WI38 (cell line): ENCODE measurements around the gene TGM5.
"Not testable (repeated sequence)": the region's sequence is repeated elsewhere in the genome, so short reads cannot be mapped to it uniquely, and the experiment has no call there.

Source experiments
- H3K4me3 ChIP-seq: 2 replicates; pipeline ENCODE4 v1.5.1; 2011; ENCODE audit warnings: low read depth, mild to moderate bottlenecking, control low read depth, low read length
- TF ChIP-seq, protein P1 (sequence below): IDR thresholded peaks from 2 replicates; pipeline ENCODE4 v1.5.1; 2012; ENCODE audit warnings: low read depth, mild to moderate bottlenecking, control low read depth, low read length

The TGM5 gene

DNA sequence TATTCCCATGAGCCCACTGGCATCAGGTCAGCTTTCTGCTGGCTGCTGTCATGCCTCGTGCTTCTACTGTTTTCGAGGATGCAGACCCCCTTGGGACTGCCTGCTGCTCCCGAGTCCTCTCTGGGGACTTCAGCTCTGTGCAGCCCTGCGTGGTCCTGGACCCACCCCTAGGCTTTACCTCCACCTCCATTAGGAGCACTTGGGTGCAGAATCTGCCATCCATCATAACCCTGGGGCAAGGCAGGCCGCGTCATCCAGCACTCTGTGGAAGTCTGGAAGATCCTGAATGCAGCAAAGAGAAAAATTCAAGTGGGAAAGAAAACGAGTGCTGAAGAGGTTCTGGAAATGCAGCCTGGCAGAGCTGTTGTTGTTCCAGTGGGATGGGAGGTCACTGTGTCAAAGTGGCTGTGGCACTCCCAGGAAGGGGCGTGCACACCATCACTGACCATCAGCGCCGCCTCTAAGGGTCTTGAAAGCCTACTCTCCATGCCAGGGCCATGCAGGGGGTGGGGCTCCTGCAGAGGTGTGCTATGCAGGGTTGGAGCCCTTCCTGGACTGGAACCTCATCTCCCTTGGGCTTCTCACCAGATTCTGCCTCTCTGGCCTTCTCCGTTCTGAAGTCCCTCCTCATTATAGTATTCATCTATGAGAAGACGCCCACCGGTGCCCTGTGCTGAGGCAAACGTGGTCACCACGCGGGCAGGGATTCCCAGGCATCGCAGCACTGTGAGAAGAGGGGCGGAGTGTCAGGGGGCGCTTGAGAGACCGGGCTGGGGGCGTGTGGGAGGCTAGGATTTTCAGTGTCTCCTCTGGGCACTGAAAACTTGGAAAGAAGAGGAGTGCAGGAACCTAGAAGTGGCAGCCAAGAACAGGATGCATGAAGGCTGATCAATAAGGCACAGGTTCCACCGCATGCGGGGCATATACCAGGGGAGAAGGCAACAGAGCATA is 58.4 kb downstream of the TGM5 start:
- TF ChIP-seq, protein P1, sequence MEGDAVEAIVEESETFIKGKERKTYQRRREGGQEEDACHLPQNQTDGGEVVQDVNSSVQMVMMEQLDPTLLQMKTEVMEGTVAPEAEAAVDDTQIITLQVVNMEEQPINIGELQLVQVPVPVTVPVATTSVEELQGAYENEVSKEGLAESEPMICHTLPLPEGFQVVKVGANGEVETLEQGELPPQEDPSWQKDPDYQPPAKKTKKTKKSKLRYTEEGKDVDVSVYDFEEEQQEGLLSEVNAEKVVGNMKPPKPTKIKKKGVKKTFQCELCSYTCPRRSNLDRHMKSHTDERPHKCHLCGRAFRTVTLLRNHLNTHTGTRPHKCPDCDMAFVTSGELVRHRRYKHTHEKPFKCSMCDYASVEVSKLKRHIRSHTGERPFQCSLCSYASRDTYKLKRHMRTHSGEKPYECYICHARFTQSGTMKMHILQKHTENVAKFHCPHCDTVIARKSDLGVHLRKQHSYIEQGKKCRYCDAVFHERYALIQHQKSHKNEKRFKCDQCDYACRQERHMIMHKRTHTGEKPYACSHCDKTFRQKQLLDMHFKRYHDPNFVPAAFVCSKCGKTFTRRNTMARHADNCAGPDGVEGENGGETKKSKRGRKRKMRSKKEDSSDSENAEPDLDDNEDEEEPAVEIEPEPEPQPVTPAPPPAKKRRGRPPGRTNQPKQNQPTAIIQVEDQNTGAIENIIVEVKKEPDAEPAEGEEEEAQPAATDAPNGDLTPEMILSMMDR = no peak
- no peak overlapping the region for H3K4me3 ChIP-seq

DNA sequence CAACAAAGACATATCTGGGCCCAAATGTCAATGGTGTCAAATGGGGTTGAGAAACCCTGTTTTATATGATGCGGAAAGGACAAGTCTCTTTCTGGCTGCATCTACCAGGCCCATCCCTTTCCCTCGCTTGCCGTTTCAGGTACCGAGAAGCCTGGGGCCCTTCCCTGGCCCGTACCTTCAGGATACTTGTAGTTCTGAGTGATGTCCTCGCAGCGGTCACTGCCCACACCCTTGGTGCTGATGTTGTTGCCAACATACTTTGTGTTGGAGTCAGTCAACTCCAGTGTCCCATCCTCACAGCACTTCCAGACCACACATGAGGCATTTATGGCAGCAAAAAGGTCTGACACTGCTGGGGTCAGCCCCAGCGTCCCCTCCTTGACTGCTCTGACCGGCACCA is 59.7 kb downstream of the TGM5 start:
- TF ChIP-seq, protein P1 = no peak
- H3K4me3 ChIP-seq = no peak overlapping the region

DNA sequence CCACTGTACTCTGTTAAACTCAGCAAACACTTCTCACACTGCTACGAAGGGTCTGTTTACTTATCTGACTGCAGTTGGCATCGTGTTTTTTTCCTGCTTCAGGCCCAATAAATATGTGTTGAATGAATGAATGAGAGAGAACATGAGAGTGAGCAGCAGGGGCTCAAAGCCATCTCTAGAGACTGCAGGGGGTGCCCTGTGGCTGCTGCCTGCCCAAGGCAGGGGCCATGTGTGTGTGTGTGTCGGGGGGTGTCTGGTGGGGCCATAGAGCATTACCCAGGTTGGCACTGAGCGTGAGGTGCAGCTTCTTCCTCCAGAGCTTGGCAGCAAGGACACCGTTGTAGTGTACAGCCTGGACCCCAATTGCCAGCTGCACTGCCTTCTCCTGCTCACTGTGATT is 60.7 kb downstream of the TGM5 start:
- no peak overlapping the region for H3K4me3 ChIP-seq
- TF ChIP-seq, protein P1 = no peak

DNA sequence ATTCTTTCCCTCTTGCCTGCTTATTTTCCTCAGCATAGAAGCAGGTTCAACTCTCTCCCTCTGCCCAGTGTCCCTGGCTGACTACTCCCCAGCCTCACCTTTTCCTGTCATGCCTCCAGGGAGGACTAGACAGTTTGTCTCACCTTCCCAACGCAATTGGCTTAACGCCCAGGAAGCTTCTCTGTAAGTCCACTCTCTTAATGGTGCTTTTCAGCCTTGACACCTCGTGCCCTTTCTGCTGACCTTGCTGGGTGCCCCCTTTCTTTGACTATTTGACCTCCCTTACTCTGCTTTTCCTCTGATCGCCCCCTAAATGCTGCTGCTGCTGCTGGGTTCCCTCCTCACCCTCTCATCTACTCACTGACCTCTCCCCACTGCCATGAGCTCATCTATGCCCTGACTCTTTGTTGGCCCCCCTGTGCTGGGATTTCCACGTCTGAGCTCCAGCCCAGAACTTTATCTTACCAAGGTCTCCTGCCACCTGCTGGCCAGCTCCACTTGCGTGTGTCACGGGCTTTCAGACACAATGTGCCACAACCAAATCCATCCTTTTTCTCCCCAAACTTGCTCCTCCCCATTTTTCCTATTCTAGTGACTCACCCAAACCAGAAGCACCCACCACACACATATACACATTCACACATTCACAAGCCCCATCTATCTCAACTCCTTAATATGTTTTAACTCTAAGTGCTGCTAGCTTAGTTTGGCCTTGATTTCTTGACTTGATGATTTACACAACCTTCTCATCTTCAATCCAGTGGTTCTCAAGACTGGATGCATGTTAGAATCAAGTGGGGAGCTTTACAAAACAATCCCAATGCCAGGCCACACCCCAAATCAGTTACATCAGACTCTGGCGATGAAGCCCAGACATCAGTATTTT is 62.5 kb downstream of the TGM5 start:
- TF ChIP-seq, protein P1 = peak; percentile 46; the same call in 1 of the 2 replicates
- H3K4me3 ChIP-seq = no peak overlapping the region

DNA sequence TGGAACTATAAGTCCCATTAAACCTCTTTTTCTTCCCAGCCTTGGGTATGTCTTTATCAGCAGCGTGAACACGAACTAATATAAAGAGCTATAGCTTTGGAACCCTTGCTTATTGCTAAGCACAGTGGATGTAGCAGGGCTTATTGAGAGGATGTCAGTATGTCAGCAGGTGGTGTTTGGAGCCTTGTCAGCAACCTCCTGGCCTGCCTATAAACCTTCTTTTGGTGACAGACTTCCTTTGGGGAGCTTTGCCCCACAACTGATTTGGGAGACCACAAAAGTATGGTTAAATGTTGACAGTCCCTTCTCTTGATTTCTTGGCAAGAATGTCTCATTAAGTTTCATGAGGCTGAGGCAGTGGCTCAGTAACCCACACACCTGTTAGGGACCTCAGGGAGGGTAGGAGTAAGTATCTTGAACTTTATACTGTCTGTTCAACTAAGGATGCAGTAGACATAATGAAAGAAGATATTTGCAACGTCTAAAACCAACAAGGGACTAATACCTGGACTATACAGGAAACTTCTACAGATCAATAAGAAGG is 66.7 kb downstream of the TGM5 start:
- no peak overlapping the region for H3K4me3 ChIP-seq
- TF ChIP-seq, protein P1 = no peak

DNA sequence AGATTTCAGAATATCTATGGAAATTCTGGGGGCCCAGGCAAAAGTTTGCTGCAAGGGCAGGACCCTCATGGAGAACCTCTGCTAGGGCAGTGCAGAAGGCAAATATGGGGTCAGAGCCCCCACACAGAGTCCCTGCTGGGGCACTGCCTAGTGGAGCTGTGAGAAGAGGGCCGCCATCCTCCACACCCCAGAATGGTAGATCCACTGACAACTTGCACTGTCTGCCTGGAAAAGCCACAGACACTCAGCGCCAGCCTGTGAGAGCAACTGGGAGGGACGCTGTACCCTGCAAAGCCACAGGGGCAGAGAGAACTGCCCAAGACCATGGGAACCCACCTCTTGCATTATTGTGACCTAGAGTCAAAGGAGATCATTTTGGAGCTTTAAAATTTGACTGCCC is 67.7 kb downstream of the TGM5 start:
- H3K4me3 ChIP-seq = no peak overlapping the region
- TF ChIP-seq, protein P1 = no peak

DNA sequence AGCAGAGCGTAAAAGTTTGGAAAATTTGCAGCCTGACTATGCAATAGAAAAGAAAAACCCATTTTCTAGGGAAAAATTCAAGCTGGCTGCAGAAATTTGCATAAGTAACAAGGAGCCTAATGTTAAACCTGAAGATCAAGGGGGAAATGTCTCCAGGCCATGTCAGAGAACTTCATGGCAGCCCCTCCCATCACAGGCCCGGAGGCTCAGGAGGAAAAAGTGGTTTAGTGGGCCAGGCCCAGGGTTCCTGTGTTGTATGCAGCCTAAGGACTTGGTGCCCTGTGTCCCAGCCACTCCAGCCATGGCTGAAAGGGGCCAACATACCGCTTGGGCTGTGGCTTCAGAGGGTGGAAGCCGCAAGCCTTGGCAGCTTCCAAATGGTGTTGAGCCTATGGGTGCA is 68.2 kb downstream of the TGM5 start:
- H3K4me3 ChIP-seq = not testable (repeated sequence)

DNA sequence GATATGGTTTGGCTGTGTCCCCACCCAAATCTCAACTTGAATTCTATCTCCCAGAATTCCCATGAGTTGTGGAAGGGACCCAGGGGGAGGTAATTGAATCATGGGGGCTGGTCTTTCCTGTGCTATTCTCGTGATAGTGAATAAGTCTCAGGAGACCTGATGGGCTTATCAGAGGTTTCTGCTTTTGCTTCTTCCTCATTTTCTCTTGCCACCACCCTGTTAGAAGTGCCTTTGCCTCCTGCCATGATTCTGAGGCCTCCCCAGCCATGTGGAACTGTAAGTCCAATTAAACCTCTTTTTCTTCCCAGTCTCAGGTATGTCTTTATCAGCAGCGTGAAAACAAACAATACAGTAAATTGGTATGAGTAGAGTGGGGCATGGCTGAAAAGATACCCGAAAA is 69.0 kb downstream of the TGM5 start:
- not testable (repeated sequence) for H3K4me3 ChIP-seq
